Stimulated activated CD8-positive, alpha-beta memory T cell treated with anti-CD3 and anti-CD28 coated beads, Interleukin-2, amount 100 ng/mL, for 48 hours (primary cell): ENCODE data around the gene ELOVL3.
"Not testable (repeated sequence)": the region's sequence is repeated elsewhere in the genome, so short reads cannot be mapped to it uniquely, and the experiment has no call there.

Experiments used
- DNase-seq, 2 donors: peaks; one replicate each; pipeline ENCODE4 v3.0.0-alpha.2; 2020; ENCODE audit warnings: low read depth in 2 of 2

Gene ELOVL3

GRCh38 chr10:102225646-102226541, at the start of gene ELOVL3:
Gene ELOVL3 (plus strand): TSS chr10:102226299. CDS start chr10:102226549, 250 bp downstream.
- DNase-seq, result peak; percentile 72 to 79

GRCh38 chr10:102184606-102185005, 41.5 kb upstream of the ELOVL3 start:
- DNase-seq, result no peak

GRCh38 chr10:102185272-102185671, 40.8 kb upstream of the ELOVL3 start:
- DNase-seq, result no peak

- DNase-seq, result no peak
Observed at GRCh38 chr10:102185811-102186527, 40.1 kb upstream of the ELOVL3 start.

- no peak for DNase-seq
Observed at GRCh38 chr10:102188298-102188940, 37.7 kb upstream of the ELOVL3 start.

GRCh38 chr10:102188941-102189898, 36.9 kb upstream of the ELOVL3 start:
- not testable (repeated sequence) for DNase-seq

- DNase-seq, result no peak
Observed at GRCh38 chr10:102191956-102192355, 34.1 kb upstream of the ELOVL3 start.

GRCh38 chr10:102195296-102195870, 30.7 kb upstream of the ELOVL3 start:
- no peak for DNase-seq

- no peak for DNase-seq
Observed at GRCh38 chr10:102196893-102197292, 29.2 kb upstream of the ELOVL3 start.

- DNase-seq, result no peak
Observed at GRCh38 chr10:102198027-102198426, 28.1 kb upstream of the ELOVL3 start.

GRCh38 chr10:102200751-102201640, 25.1 kb upstream of the ELOVL3 start:
- DNase-seq, result no peak

- DNase-seq, result no peak
Observed at GRCh38 chr10:102202386-102202785, 23.7 kb upstream of the ELOVL3 start.

GRCh38 chr10:102208311-102209035, 17.6 kb upstream of the ELOVL3 start:
- no peak for DNase-seq

- DNase-seq, result no peak
Observed at GRCh38 chr10:102211615-102212299, 14.3 kb upstream of the ELOVL3 start.

GRCh38 chr10:102213599-102213998, 12.5 kb upstream of the ELOVL3 start:
- not testable (repeated sequence) for DNase-seq

GRCh38 chr10:102219370-102219769, 6.7 kb upstream of the ELOVL3 start:
- DNase-seq, result no peak

GRCh38 chr10:102220612-102221011, 5.5 kb upstream of the ELOVL3 start:
- no peak for DNase-seq

- no peak for DNase-seq
Observed at GRCh38 chr10:102222797-102223196, 3.3 kb upstream of the ELOVL3 start.

- DNase-seq, result no peak
Observed at GRCh38 chr10:102226542-102226870, 407 bp downstream of the ELOVL3 start.
